PFSK-1 (cell line): ENCODE results near the gene NSMCE1.

Experiments used
- FOXP2 ChIP-seq: optimal IDR thresholded peaks from 2 replicates; pipeline ENCODE3; 2011; ENCODE audit warnings: borderline replicate concordance, control low read depth, inconsistent platforms; ENCODE audit not compliant: insufficient read depth; ENCODE audit errors: extremely low read length, extremely low read depth
- POLR2AphosphoS5 ChIP-seq: IDR thresholded peaks from 2 replicates; pipeline ENCODE4 v1.6.1; 2012; ENCODE audit warnings: low read depth, mild to moderate bottlenecking, control low read depth, low read length, moderate library complexity
- REST ChIP-seq, 2 experiments: IDR thresholded peaks; 2 replicates each; pipeline versions ENCODE4 v1.6.1 to v1.8.0; 2011 to 2012; ENCODE audit warnings: low read depth in 2 of 2, low read length in 2 of 2, control low read depth in 1 of 2, inconsistent platforms in 1 of 2, mild to moderate bottlenecking in 1 of 2, moderate library complexity in 1 of 2; ENCODE audit not compliant: insufficient read depth in 1 of 2
- SIN3A ChIP-seq: IDR thresholded peaks from 2 replicates; pipeline ENCODE4 v1.6.1; 2012; ENCODE audit warnings: mild to moderate bottlenecking, low read length, moderate library complexity, borderline replicate concordance; ENCODE audit not compliant: insufficient read depth
- TAF1 ChIP-seq: IDR thresholded peaks from 2 replicates; pipeline ENCODE4 v1.6.1; 2012; ENCODE audit warnings: low read length, control low read depth, borderline replicate concordance; ENCODE audit not compliant: insufficient read depth

The NSMCE1 gene

GRCh38 chr16:27305839-27306442 lies 37.4 kb upstream of the NSMCE1 start:
- TF ChIP-seq REST (IDR thresholded peaks at IDR 0.05; ENCODE audit: insufficient read depth in 1 of 2, low read depth in 2 of 2, low read length in 2 of 2) (no peak), FOXP2 (no peak), SIN3A (no peak), POLR2AphosphoS5 (no peak), TAF1 (no peak)

GRCh38 chr16:27304881-27305745 lies 36.5 kb upstream of the NSMCE1 start:
- no peak for TF ChIP-seq TAF1
- no peak for TF ChIP-seq REST (IDR thresholded peaks at IDR 0.05; ENCODE audit: insufficient read depth in 1 of 2, low read depth in 2 of 2, low read length in 2 of 2)
- TF ChIP-seq FOXP2 = no peak
- no peak for TF ChIP-seq SIN3A
- TF ChIP-seq POLR2AphosphoS5 = no peak

- TF ChIP-seq REST (IDR thresholded peaks at IDR 0.05; ENCODE audit: insufficient read depth in 1 of 2, low read depth in 2 of 2, low read length in 2 of 2) = no peak
Observed at GRCh38 chr16:27304102-27304501, 35.5 kb upstream of the NSMCE1 start.

GRCh38 chr16:27303256-27304100 lies 34.9 kb upstream of the NSMCE1 start:
- no peak for TF ChIP-seq TAF1
- no peak for TF ChIP-seq REST (IDR thresholded peaks at IDR 0.05; ENCODE audit: insufficient read depth in 1 of 2, low read depth in 2 of 2, low read length in 2 of 2)
- no peak for TF ChIP-seq SIN3A
- TF ChIP-seq POLR2AphosphoS5 = no peak
